Epithelial cell of proximal tubule (primary cell): Measurements from ENCODE around the gene BAHD1. TPM values are rescaled to one million over a fixed set of nuclear protein-coding genes. Genes with fewer than 3 reads are reported as not detected.

Experiments used
- DNase-seq: peaks from one replicate; pipeline ENCODE4 v3.0.0-alpha.2; 2011; ENCODE audit warnings: low read depth
- H3K4me3 ChIP-seq: 2 replicates; pipeline ENCODE4 v1.5.1; 2011; ENCODE audit warnings: low read depth, mild to moderate bottlenecking, low read length
- CTCF ChIP-seq: conservative IDR thresholded peaks from 2 replicates; pipeline ENCODE4 v1.5.1; 2012; ENCODE audit warnings: low read depth, mild to moderate bottlenecking, low read length
- total RNA-seq: library from RNA; depleted of rRNA; stranded (reverse); fragments of >200 nt; gene quantifications from 2 replicates; pipeline ENCODE4 v1.2.3, GENCODE V29; 2015

Gene BAHD1
- total RNA-seq, 1 donor from 2014 or later: 14.0 TPM

- DNase-seq: no peak
- H3K4me3 ChIP-seq: no peak overlapping the region
- no peak for TF ChIP-seq CTCF
These were observed 14.2 kb downstream of the BAHD1 start for GRCh38 chr15:40454904-40455391.

- H3K4me3 ChIP-seq: no peak overlapping the region
- DNase-seq: no peak
- no peak for TF ChIP-seq CTCF
These were observed 15.6 kb downstream of the BAHD1 start for GRCh38 chr15:40456299-40456712.

GRCh38 chr15:40456738-40457137, 16.0 kb downstream of the BAHD1 start:
- no peak overlapping the region for H3K4me3 ChIP-seq
- no peak for TF ChIP-seq CTCF
- DNase-seq: no peak

- no peak for TF ChIP-seq CTCF
- H3K4me3 ChIP-seq: no peak overlapping the region
- no peak for DNase-seq
These were observed 18.0 kb downstream of the BAHD1 start for GRCh38 chr15:40458495-40459371.

GRCh38 chr15:40459391-40460015, 18.8 kb downstream of the BAHD1 start:
- TF ChIP-seq CTCF: no peak
- no peak overlapping the region for H3K4me3 ChIP-seq
- DNase-seq: no peak

- no peak for DNase-seq
- H3K4me3 ChIP-seq: no peak overlapping the region
- no peak for TF ChIP-seq CTCF
These were observed 19.7 kb downstream of the BAHD1 start for GRCh38 chr15:40460404-40460803.
